DOHH2 (cell line): ENCODE data around the gene PIGQ.

Source experiments
- H3F3A ChIP-seq: fragments of 200-600 bp; sonication (generic), shearing (Covaris generic); 2 replicates; pipeline ENCODE4 v1.6.0; 2016; ENCODE audit warnings: antibody characterized with exemption, mild to moderate bottlenecking; ENCODE audit not compliant: control insufficient read depth, insufficient read depth
- H3K27ac ChIP-seq: fragments of 200-600 bp; sonication (generic); 2 replicates; pipeline ENCODE4 v1.5.1; 2014; ENCODE audit warnings: low read depth, mild to moderate bottlenecking, low read length, moderate library complexity
- H3K27me3 ChIP-seq: fragments of 200-600 bp; sonication (generic); 2 replicates; pipeline ENCODE4 v1.6.1; 2014; ENCODE audit warnings: mild to moderate bottlenecking, low read length, mixed read lengths; ENCODE audit not compliant: control insufficient read depth
- H3K36me3 ChIP-seq: fragments of 200-600 bp; sonication (generic); 2 replicates; pipeline ENCODE4 v1.6.1; 2014; ENCODE audit warnings: mild to moderate bottlenecking, low read length, moderate library complexity, mixed read lengths; ENCODE audit not compliant: control insufficient read depth
- H3K4me1 ChIP-seq: fragments of 200-600 bp; sonication (generic); 2 replicates; pipeline ENCODE4 v1.6.1; 2014; ENCODE audit warnings: mild to moderate bottlenecking, low read length, mixed read lengths; ENCODE audit not compliant: control insufficient read depth
- H3K4me2 ChIP-seq: fragments of 200-600 bp; sonication (generic); 2 replicates; pipeline ENCODE4 v1.6.0; 2014; ENCODE audit warnings: mild to moderate bottlenecking, low read length, moderate library complexity
- H3K4me3 ChIP-seq: fragments of 200-600 bp; sonication (generic); 2 replicates; pipeline ENCODE4 v1.5.1; 2014; ENCODE audit warnings: mild to moderate bottlenecking, low read length, mixed read lengths
- H3K79me2 ChIP-seq: fragments of 200-600 bp; sonication (generic); 2 replicates; pipeline ENCODE4 v1.6.1; 2014; ENCODE audit warnings: mild to moderate bottlenecking, low read length, mixed read lengths; ENCODE audit not compliant: control insufficient read depth
- H3K9me2 ChIP-seq: fragments of 200-600 bp; sonication (generic); replicated peaks from 2 replicates; pipeline ENCODE4 v1.6.1; 2014; ENCODE audit warnings: mild to moderate bottlenecking, low read length, mixed read lengths; ENCODE audit not compliant: control insufficient read depth
- H3K9me3 ChIP-seq: fragments of 200-600 bp; sonication (generic); 2 replicates; pipeline ENCODE4 v1.6.1; 2014; ENCODE audit warnings: antibody characterized with exemption, low read length, mixed read lengths; ENCODE audit not compliant: control insufficient read depth, insufficient read depth
- H4K20me1 ChIP-seq: fragments of 200-600 bp; sonication (generic); 2 replicates; pipeline ENCODE4 v1.6.0; 2014; ENCODE audit warnings: low read depth, mild to moderate bottlenecking, antibody characterized with exemption, low read length, moderate library complexity; ENCODE audit not compliant: control insufficient read depth, insufficient read depth
- EZH2phosphoT487 ChIP-seq: fragments of 200-600 bp; sonication (generic); IDR thresholded peaks from 2 replicates; pipeline ENCODE4 v1.6.1; 2017; ENCODE audit warnings: borderline replicate concordance, mild to moderate bottlenecking, antibody characterized with exemption, low read length, moderate library complexity, mixed read lengths
- TF ChIP-seq, protein P1 (sequence below): fragments of 200-600 bp; sonication (generic); IDR thresholded peaks from one replicate; pipeline ENCODE4 v1.5.1; 2014; ENCODE audit warnings: antibody characterized with exemption, mild to moderate bottlenecking, low read depth, low read length; ENCODE audit not compliant: poor library complexity, severe bottlenecking

The PIGQ gene

DNA sequence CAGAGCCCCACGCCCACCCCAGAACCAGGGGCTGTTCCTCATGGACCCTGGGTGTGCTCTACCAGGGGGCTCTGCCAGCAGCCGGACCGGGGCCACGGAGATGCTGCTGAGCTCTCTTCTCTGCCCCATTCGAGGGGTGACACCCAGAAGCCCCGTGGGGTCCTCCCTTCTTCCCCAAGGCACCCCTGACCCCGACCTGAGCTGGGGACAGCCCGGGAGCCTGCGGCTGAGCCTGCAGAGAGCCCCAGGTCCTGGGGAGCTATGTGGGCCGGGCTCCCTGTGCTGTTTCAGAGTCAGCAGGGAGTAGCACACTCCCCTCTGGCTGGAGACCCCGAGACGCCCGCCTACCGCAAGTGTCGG is 10.8 kb upstream of the PIGQ start:
- peaks cover 6% of the 10 kb centered on the region for H3K27me3 ChIP-seq
- no peaks in the 10 kb centered on the region for H3K9me3 ChIP-seq
- no peaks in the 10 kb centered on the region for H3K36me3 ChIP-seq
- peaks cover 8% of the 10 kb centered on the region for H3K4me1 ChIP-seq
- TF ChIP-seq, protein P1, sequence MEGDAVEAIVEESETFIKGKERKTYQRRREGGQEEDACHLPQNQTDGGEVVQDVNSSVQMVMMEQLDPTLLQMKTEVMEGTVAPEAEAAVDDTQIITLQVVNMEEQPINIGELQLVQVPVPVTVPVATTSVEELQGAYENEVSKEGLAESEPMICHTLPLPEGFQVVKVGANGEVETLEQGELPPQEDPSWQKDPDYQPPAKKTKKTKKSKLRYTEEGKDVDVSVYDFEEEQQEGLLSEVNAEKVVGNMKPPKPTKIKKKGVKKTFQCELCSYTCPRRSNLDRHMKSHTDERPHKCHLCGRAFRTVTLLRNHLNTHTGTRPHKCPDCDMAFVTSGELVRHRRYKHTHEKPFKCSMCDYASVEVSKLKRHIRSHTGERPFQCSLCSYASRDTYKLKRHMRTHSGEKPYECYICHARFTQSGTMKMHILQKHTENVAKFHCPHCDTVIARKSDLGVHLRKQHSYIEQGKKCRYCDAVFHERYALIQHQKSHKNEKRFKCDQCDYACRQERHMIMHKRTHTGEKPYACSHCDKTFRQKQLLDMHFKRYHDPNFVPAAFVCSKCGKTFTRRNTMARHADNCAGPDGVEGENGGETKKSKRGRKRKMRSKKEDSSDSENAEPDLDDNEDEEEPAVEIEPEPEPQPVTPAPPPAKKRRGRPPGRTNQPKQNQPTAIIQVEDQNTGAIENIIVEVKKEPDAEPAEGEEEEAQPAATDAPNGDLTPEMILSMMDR: no peak
- no peak for TF ChIP-seq EZH2phosphoT487
- H3K79me2 ChIP-seq: no peaks in the 10 kb centered on the region
- no peak overlapping the region for H3K4me2 ChIP-seq
- no peaks in the 10 kb centered on the region for H3K9me2 ChIP-seq
- no peak overlapping the region for H3K4me3 ChIP-seq
- no peak overlapping the region for H3K27ac ChIP-seq
- no peaks in the 10 kb centered on the region; the same call in 1 of the 2 replicates for H4K20me1 ChIP-seq
- H3F3A ChIP-seq: no peaks in the 10 kb centered on the region

DNA sequence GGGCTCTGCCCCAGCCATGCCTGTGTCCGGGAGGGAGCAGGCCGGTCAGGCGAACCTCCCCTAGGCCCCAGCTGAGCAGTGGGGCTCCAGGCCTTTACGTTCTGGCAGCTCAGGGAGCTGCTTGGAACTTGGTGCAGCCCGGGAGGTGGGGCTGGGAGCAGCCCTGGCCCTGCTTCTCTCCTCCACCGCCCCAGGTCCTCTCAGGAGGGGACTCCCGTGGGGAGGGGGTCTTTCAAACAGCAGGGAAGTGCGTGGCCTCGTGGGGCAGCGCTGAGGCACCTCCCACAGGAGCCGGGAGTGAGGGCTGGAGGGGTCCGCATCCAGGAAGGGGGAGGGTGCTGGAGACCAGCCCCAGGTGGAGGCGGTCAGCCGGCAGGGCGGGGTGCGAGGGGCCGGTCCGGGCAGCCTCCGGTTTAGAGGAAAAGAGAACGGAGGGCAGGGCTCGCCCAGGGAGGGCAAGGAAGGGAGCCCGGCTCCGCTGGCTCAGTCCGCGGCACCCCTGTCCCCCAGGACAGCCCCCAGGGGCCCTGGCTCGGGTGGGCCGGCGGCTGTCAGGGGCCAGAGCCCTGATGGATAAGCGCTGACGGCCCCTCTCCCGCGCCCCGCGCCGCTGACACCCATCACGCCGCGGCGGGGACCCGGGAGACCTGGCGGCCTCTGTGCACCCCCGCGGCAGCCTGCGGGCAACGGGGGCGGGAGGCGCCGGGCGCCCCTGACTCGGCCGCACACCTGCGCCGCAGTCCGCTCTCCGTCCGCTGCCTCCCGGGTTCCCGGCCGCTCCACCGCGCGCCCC is 10.2 kb upstream of the PIGQ start:
- H3K9me3 ChIP-seq: no peaks in the 10 kb centered on the region
- no peak for TF ChIP-seq EZH2phosphoT487
- TF ChIP-seq, protein P1: no peak
- H3F3A ChIP-seq: no peaks in the 10 kb centered on the region
- H3K4me3 ChIP-seq: no peak overlapping the region
- no peak overlapping the region for H3K27ac ChIP-seq
- H3K27me3 ChIP-seq: peaks cover 6% of the 10 kb centered on the region
- H3K9me2 ChIP-seq: no peaks in the 10 kb centered on the region
- no peaks in the 10 kb centered on the region; the same call in 1 of the 2 replicates for H4K20me1 ChIP-seq
- H3K4me2 ChIP-seq: no peak overlapping the region
- H3K4me1 ChIP-seq: peaks cover 8% of the 10 kb centered on the region
- H3K79me2 ChIP-seq: no peaks in the 10 kb centered on the region
- H3K36me3 ChIP-seq: no peaks in the 10 kb centered on the region

DNA sequence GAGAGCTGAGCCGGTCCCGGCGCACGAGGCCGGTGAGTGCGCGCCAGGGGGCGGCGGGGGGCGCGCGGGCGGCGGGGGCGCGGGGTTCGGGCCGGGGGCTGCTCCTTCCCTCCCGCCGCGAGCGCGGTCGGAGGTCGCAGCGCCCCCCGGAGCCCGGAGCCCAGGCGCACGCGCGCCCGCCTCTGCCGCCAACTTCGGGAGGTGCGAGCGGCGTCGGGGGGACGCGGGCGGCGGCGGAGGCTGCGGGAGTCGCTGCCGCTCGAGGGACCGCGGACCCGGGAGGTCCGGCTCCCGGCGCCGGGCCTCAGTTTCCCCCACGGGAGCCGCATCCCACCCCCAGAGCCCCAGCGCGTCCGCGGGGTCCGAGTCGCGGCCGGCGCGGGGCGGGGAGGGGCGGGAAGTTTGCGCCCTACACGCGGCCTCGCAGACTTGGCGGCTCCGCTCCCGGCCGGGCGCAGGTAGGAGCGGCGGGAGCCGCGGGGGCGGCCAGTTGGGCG is 9.5 kb upstream of the PIGQ start, which contains the start of gene PRR35:
TSS of gene PRR35 (plus strand) at position 191 of the 497 bp plus-strand sequence. CDS start 2,901 bp downstream, outside the sequence.
- H3K4me2 ChIP-seq: no peak within 1 kb of the TSS

More for the DNA sequence above, 9.5 kb upstream of the PIGQ start, which contains the start of gene PRR35:
- Histone ChIP-seq H3K36me3 (no peaks in the 10 kb centered on the region), H3K27ac (no peak within 1 kb of the TSS), H3K4me1 (peaks cover 8% of the 10 kb centered on the region), H4K20me1 (no peaks in the 10 kb centered on the region), H3K9me3 (no peaks in the 10 kb centered on the region), H3K79me2 (no peaks in the 10 kb centered on the region), H3K4me3 (no peak within 1 kb of the TSS), H3K27me3 (peaks cover 6% of the 10 kb centered on the region), H3K9me2 (no peaks in the 10 kb centered on the region), H3F3A (no peaks in the 10 kb centered on the region)
- TF ChIP-seq EZH2phosphoT487: no peak
- TF ChIP-seq, protein P1: no peak
